GM23338 (cell line): ENCODE data around the gene SZT2. TPM values are rescaled to one million over a fixed set of nuclear protein-coding genes. Genes with fewer than 3 reads are reported as not detected.

Experiments
- ATAC-seq: fragments of 200-7000 bp; cut with Tn5 transposase; 3 replicates; pipeline ENCODE4 v1.9.1; 2020
- DNase-seq: peaks from one replicate; pipeline ENCODE4 v3.0.0-alpha.2; 2015; ENCODE audit warnings: low spot score
- H2AFZ ChIP-seq: fragments of 200-600 bp; sonication (generic); 2 replicates; pipeline ENCODE4 v1.8.0; 2016; ENCODE audit warnings: antibody characterized with exemption, mild to moderate bottlenecking, moderate library complexity
- H3F3A ChIP-seq: fragments of 200-600 bp; sonication (generic); replicated peaks from 2 replicates; pipeline ENCODE4 v1.8.0; 2017; ENCODE audit warnings: antibody characterized with exemption, mixed run types, low read depth
- H3K27ac ChIP-seq: fragments of 200-600 bp; sonication (generic); 2 replicates; pipeline ENCODE4 v1.6.1; 2016; ENCODE audit warnings: low read depth
- H3K27me3 ChIP-seq: fragments of 200-600 bp; sonication (generic); 2 replicates; pipeline ENCODE4 v1.8.0; 2016; ENCODE audit warnings: mild to moderate bottlenecking, mixed run types, moderate library complexity; ENCODE audit not compliant: insufficient read depth
- H3K36me3 ChIP-seq: fragments of 200-600 bp; sonication (generic); 2 replicates; pipeline ENCODE4 v1.8.0; 2016; ENCODE audit warnings: mild to moderate bottlenecking; ENCODE audit not compliant: insufficient read depth
- H3K4me1 ChIP-seq: fragments of 200-600 bp; sonication (generic); 2 replicates; pipeline ENCODE4 v1.8.0; 2016; ENCODE audit warnings: mild to moderate bottlenecking, moderate library complexity; ENCODE audit not compliant: insufficient read depth
- H3K4me2 ChIP-seq: fragments of 200-600 bp; sonication (generic); 2 replicates; pipeline ENCODE4 v1.7.1; 2017; ENCODE audit warnings: mixed run types
- H3K4me3 ChIP-seq: fragments of 200-600 bp; sonication (generic); 2 replicates; pipeline ENCODE4 v1.6.1; 2016; ENCODE audit warnings: mixed run types
- H3K79me2 ChIP-seq: fragments of 200-600 bp; sonication (generic); replicated peaks from 2 replicates; pipeline ENCODE4 v1.8.0; 2017; ENCODE audit warnings: mild to moderate bottlenecking; ENCODE audit not compliant: insufficient read depth
- H3K9me2 ChIP-seq: fragments of 200-600 bp; sonication (generic); 2 replicates; pipeline ENCODE4 v1.8.0; 2017; ENCODE audit not compliant: insufficient read depth
- H4K20me1 ChIP-seq: fragments of 200-600 bp; sonication (generic); replicated peaks from 2 replicates; pipeline ENCODE4 v1.8.0; 2017; ENCODE audit warnings: mild to moderate bottlenecking; ENCODE audit not compliant: insufficient read depth
- H3K27ac Mint-ChIP-seq: 2 replicates; pipeline ENCODE4 v1.8.0; 2020; ENCODE audit warnings: inconsistent platforms, mild to moderate bottlenecking, moderate library complexity, mixed read lengths
- H3K27me3 Mint-ChIP-seq: 3 replicates; pipeline ENCODE4 v1.8.0; 2022; ENCODE audit warnings: low read depth, mild to moderate bottlenecking, moderate library complexity, mixed read lengths, inconsistent platforms; ENCODE audit not compliant: insufficient read depth, poor library complexity
- H3K36me3 Mint-ChIP-seq: 3 replicates; pipeline ENCODE4 v1.8.0; 2021; ENCODE audit warnings: low read depth, mild to moderate bottlenecking, inconsistent platforms, moderate library complexity, mixed read lengths
- H3K4me1 Mint-ChIP-seq: 3 replicates; pipeline ENCODE4 v1.8.0; 2020; ENCODE audit warnings: mild to moderate bottlenecking, inconsistent platforms, mixed read lengths
- H3K4me3 Mint-ChIP-seq: 3 replicates; pipeline ENCODE4 v1.8.0; 2021; ENCODE audit warnings: moderate library complexity, mild to moderate bottlenecking, inconsistent platforms, mixed read lengths
- H3K9me3 Mint-ChIP-seq: 3 replicates; pipeline ENCODE4 v1.8.0; 2020; ENCODE audit warnings: moderate library complexity, mild to moderate bottlenecking, inconsistent platforms, mixed read lengths
- CREB1 ChIP-seq: fragments of 250-450 bp; sonication (Bioruptor Pico); IDR thresholded peaks from 2 replicates; pipeline ENCODE4 v1.5.0; 2020; ENCODE audit warnings: low read depth, mild to moderate bottlenecking, moderate library complexity
- EZH2 ChIP-seq: fragments of 200-600 bp; sonication (generic); IDR thresholded peaks from one replicate; pipeline ENCODE4 v1.8.0; 2017; ENCODE audit warnings: antibody characterized with exemption, mild to moderate bottlenecking, low read depth; ENCODE audit not compliant: unreplicated experiment
- EZH2phosphoT487 ChIP-seq: fragments of 200-600 bp; sonication (generic); IDR thresholded peaks from one replicate; pipeline ENCODE4 v1.8.1; 2018; ENCODE audit warnings: antibody characterized with exemption; ENCODE audit not compliant: unreplicated experiment
- JUNB ChIP-seq: IDR thresholded peaks from one replicate; pipeline ENCODE4 v1.6.1; 2016; ENCODE audit warnings: antibody characterized with exemption; ENCODE audit not compliant: unreplicated experiment
- NANOG ChIP-seq: IDR thresholded peaks from 2 replicates; pipeline ENCODE4 v1.6.1; 2016; ENCODE audit warnings: antibody characterized with exemption, borderline replicate concordance
- POLR2AphosphoS5 ChIP-seq: IDR thresholded peaks from 2 replicates; pipeline ENCODE4 v1.6.1; 2016; ENCODE audit warnings: antibody characterized with exemption, low read depth
- STAT1 ChIP-seq: IDR thresholded peaks from one replicate; pipeline ENCODE4 v1.6.1; 2016; ENCODE audit warnings: antibody characterized with exemption; ENCODE audit not compliant: unreplicated experiment
- ZNF114 ChIP-seq: fragments of 250-450 bp; sonication (Bioruptor Pico); IDR thresholded peaks from 2 replicates; pipeline ENCODE4 v1.5.0; 2020; ENCODE audit warnings: mild to moderate bottlenecking, moderate library complexity
- ZNF331 ChIP-seq: fragments of 250-450 bp; sonication (Bioruptor Pico); IDR thresholded peaks from 2 replicates; pipeline ENCODE4 v1.5.0; 2020; ENCODE audit warnings: low read depth, mild to moderate bottlenecking, moderate library complexity
- polyA plus RNA-seq: library from polyadenylated mRNA; unstranded; fragments of >200 nt; fragmentation: Nextera tagmentation; extraction: Ambion mirVana; gene quantifications from 2 replicates; pipeline ENCODE4 v1.2.1, GENCODE V29; 2016
- total RNA-seq: library from RNA; depleted of rRNA; stranded (reverse); fragments of >200 nt; shearing (Covaris generic); gene quantifications from 2 replicates; pipeline ENCODE4 v1.2.3, GENCODE V29; 2014
- TF ChIP-seq, protein P1 (sequence below), 2 experiments: fragments of 200-600 bp in 1 of 2; sonication (generic) in 1 of 2; conservative IDR thresholded peaks; 2 replicates each; pipeline versions ENCODE4 v1.5.1 to v1.6.1; 2016 to 2017; ENCODE audit warnings: antibody characterized with exemption in 2 of 2, low read depth in 2 of 2, mild to moderate bottlenecking in 2 of 2, moderate library complexity in 1 of 2
- TF ChIP-seq, protein P2 (sequence below): IDR thresholded peaks from one replicate; pipeline ENCODE4 v1.6.1; 2018; ENCODE audit warnings: antibody characterized with exemption; ENCODE audit not compliant: unreplicated experiment
- TF ChIP-seq, protein P3 (sequence below): fragments of 250-450 bp; sonication (Bioruptor Pico); IDR thresholded peaks from 2 replicates; pipeline ENCODE4 v1.5.0; 2020; ENCODE audit warnings: mild to moderate bottlenecking, moderate library complexity
- TF ChIP-seq, protein P4 (sequence below): IDR thresholded peaks from 2 replicates; pipeline ENCODE4 v1.6.1; 2016; ENCODE audit warnings: antibody characterized with exemption

SZT2 gene
- total and polyA plus RNA-seq, 2 experiments from 2014 or later, result 4.1 to 16.1 TPM

DNA sequence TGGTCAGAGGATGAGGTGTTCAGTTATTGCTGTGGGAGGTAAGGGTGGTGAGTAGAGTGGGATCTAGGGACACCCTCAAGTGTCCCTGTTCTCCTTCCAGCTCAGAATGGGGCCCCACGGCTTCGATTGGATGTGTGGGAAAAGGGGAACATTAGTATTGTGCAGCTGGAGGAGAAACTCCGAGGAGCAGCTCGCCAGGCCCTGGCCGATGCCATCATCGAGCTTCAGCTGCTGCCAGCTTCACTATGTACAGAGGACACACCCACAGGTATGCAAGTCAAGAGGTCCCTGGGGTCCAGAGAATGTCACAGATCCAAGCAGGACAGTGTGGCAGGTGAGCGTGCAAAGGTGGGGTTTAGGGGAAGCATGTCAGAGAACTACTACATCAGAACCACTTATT, 50.1 kb downstream of the SZT2 start:
- Histone ChIP-seq H3K27me3 (no peaks in the 10 kb centered on the region), H4K20me1 (no peaks in the 10 kb centered on the region), H3K4me2 (no peak overlapping the region), H2AFZ (no peak overlapping the region), H3F3A (no peaks in the 10 kb centered on the region), H3K36me3 (no peaks in the 10 kb centered on the region), H3K27ac (no peak overlapping the region), H3K4me1 (no peaks in the 10 kb centered on the region), H3K9me2 (no peaks in the 10 kb centered on the region), H3K79me2 (no peaks in the 10 kb centered on the region), H3K4me3 (no peak overlapping the region)
- Mint-ChIP-seq H3K9me3 (no peaks in the 10 kb centered on the region), H3K4me1 (peaks cover 10% of the 10 kb centered on the region), H3K36me3 (peaks cover 8% of the 10 kb centered on the region), H3K27ac (no peak overlapping the region), H3K4me3 (no peak overlapping the region), H3K27me3 (peaks cover 4% of the 10 kb centered on the region)
- TF ChIP-seq, protein P1, sequence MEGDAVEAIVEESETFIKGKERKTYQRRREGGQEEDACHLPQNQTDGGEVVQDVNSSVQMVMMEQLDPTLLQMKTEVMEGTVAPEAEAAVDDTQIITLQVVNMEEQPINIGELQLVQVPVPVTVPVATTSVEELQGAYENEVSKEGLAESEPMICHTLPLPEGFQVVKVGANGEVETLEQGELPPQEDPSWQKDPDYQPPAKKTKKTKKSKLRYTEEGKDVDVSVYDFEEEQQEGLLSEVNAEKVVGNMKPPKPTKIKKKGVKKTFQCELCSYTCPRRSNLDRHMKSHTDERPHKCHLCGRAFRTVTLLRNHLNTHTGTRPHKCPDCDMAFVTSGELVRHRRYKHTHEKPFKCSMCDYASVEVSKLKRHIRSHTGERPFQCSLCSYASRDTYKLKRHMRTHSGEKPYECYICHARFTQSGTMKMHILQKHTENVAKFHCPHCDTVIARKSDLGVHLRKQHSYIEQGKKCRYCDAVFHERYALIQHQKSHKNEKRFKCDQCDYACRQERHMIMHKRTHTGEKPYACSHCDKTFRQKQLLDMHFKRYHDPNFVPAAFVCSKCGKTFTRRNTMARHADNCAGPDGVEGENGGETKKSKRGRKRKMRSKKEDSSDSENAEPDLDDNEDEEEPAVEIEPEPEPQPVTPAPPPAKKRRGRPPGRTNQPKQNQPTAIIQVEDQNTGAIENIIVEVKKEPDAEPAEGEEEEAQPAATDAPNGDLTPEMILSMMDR (conservative IDR thresholded peaks at IDR 0.05; ENCODE audit: low read depth in 2 of 2), result no peak
- TF ChIP-seq CREB1 (CRISPR knock-in tag), result no peak
- TF ChIP-seq ZNF114 (CRISPR knock-in tag), result no peak
- TF ChIP-seq EZH2, result no peak
- TF ChIP-seq JUNB, result no peak
- TF ChIP-seq POLR2AphosphoS5, result no peak
- TF ChIP-seq, protein P2, sequence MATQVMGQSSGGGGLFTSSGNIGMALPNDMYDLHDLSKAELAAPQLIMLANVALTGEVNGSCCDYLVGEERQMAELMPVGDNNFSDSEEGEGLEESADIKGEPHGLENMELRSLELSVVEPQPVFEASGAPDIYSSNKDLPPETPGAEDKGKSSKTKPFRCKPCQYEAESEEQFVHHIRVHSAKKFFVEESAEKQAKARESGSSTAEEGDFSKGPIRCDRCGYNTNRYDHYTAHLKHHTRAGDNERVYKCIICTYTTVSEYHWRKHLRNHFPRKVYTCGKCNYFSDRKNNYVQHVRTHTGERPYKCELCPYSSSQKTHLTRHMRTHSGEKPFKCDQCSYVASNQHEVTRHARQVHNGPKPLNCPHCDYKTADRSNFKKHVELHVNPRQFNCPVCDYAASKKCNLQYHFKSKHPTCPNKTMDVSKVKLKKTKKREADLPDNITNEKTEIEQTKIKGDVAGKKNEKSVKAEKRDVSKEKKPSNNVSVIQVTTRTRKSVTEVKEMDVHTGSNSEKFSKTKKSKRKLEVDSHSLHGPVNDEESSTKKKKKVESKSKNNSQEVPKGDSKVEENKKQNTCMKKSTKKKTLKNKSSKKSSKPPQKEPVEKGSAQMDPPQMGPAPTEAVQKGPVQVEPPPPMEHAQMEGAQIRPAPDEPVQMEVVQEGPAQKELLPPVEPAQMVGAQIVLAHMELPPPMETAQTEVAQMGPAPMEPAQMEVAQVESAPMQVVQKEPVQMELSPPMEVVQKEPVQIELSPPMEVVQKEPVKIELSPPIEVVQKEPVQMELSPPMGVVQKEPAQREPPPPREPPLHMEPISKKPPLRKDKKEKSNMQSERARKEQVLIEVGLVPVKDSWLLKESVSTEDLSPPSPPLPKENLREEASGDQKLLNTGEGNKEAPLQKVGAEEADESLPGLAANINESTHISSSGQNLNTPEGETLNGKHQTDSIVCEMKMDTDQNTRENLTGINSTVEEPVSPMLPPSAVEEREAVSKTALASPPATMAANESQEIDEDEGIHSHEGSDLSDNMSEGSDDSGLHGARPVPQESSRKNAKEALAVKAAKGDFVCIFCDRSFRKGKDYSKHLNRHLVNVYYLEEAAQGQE, result no peak
- TF ChIP-seq, protein P3, sequence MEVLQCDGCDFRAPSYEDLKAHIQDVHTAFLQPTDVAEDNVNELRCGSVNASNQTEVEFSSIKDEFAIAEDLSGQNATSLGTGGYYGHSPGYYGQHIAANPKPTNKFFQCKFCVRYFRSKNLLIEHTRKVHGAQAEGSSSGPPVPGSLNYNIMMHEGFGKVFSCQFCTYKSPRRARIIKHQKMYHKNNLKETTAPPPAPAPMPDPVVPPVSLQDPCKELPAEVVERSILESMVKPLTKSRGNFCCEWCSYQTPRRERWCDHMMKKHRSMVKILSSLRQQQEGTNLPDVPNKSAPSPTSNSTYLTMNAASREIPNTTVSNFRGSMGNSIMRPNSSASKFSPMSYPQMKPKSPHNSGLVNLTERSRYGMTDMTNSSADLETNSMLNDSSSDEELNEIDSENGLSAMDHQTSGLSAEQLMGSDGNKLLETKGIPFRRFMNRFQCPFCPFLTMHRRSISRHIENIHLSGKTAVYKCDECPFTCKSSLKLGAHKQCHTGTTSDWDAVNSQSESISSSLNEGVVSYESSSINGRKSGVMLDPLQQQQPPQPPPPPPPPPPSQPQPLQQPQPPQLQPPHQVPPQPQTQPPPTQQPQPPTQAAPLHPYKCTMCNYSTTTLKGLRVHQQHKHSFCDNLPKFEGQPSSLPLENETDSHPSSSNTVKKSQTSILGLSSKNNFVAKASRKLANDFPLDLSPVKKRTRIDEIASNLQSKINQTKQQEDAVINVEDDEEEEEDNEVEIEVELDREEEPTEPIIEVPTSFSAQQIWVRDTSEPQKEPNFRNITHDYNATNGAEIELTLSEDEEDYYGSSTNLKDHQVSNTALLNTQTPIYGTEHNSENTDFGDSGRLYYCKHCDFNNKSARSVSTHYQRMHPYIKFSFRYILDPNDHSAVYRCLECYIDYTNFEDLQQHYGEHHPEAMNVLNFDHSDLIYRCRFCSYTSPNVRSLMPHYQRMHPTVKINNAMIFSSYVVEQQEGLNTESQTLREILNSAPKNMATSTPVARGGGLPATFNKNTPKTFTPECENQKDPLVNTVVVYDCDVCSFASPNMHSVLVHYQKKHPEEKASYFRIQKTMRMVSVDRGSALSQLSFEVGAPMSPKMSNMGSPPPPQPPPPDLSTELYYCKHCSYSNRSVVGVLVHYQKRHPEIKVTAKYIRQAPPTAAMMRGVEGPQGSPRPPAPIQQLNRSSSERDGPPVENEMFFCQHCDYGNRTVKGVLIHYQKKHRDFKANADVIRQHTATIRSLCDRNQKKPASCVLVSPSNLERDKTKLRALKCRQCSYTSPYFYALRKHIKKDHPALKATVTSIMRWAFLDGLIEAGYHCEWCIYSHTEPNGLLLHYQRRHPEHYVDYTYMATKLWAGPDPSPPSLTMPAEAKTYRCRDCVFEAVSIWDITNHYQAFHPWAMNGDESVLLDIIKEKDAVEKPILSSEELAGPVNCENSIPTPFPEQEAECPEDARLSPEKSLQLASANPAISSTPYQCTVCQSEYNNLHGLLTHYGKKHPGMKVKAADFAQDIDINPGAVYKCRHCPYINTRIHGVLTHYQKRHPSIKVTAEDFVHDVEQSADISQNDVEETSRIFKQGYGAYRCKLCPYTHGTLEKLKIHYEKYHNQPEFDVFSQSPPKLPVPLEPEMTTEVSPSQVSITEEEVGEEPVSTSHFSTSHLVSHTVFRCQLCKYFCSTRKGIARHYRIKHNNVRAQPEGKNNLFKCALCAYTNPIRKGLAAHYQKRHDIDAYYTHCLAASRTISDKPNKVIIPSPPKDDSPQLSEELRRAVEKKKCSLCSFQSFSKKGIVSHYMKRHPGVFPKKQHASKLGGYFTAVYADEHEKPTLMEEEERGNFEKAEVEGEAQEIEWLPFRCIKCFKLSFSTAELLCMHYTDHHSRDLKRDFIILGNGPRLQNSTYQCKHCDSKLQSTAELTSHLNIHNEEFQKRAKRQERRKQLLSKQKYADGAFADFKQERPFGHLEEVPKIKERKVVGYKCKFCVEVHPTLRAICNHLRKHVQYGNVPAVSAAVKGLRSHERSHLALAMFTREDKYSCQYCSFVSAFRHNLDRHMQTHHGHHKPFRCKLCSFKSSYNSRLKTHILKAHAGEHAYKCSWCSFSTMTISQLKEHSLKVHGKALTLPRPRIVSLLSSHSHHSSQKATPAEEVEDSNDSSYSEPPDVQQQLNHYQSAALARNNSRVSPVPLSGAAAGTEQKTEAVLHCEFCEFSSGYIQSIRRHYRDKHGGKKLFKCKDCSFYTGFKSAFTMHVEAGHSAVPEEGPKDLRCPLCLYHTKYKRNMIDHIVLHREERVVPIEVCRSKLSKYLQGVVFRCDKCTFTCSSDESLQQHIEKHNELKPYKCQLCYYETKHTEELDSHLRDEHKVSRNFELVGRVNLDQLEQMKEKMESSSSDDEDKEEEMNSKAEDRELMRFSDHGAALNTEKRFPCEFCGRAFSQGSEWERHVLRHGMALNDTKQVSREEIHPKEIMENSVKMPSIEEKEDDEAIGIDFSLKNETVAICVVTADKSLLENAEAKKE, result no peak
- TF ChIP-seq EZH2phosphoT487, result no peak
- TF ChIP-seq, protein P4, sequence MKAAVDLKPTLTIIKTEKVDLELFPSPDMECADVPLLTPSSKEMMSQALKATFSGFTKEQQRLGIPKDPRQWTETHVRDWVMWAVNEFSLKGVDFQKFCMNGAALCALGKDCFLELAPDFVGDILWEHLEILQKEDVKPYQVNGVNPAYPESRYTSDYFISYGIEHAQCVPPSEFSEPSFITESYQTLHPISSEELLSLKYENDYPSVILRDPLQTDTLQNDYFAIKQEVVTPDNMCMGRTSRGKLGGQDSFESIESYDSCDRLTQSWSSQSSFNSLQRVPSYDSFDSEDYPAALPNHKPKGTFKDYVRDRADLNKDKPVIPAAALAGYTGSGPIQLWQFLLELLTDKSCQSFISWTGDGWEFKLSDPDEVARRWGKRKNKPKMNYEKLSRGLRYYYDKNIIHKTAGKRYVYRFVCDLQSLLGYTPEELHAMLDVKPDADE, result no peak
- no peak for TF ChIP-seq NANOG
- no peak for TF ChIP-seq ZNF331 (CRISPR knock-in tag)
- no peak for TF ChIP-seq STAT1
- no peak for ATAC-seq
- DNase-seq, result no peak
